HepG2 (cell line): Measurements from ENCODE around the gene SCUBE2. TPM values are rescaled to one million over a fixed set of nuclear protein-coding genes. Genes with fewer than 3 reads are reported as not detected.

ENCODE experiments used
- AGO1 ChIP-seq: fragments of 200-400 bp; formaldehyde crosslinking; IDR thresholded peaks from 2 replicates; pipeline ENCODE4 v1.6.1; 2017; ENCODE audit warnings: mild to moderate bottlenecking, low read depth, low read length, moderate library complexity; ENCODE audit not compliant: poor library complexity, severe bottlenecking
- ARID5B ChIP-seq: IDR thresholded peaks from 2 replicates; pipeline ENCODE4 v1.4.0; 2020; ENCODE audit warnings: mild to moderate bottlenecking, missing genetic modification reagents
- DMAP1 ChIP-seq: IDR thresholded peaks from 2 replicates; pipeline ENCODE4 v1.6.1; 2016
- E2F2 ChIP-seq: sonication (generic); formaldehyde crosslinking; IDR thresholded peaks from 2 replicates; pipeline ENCODE4 v1.4.0; 2020; ENCODE audit warnings: missing genetic modification reagents, borderline replicate concordance
- ELF1 ChIP-seq: sonication (generic); formaldehyde crosslinking; IDR thresholded peaks from 2 replicates; pipeline ENCODE4 v1.4.0; 2020; ENCODE audit warnings: missing genetic modification reagents
- FOXA1 ChIP-seq, 2 experiments: fragments of 450-650 bp in 1 of 2; sonication (generic) in 1 of 2; formaldehyde crosslinking in 1 of 2; IDR thresholded peaks; 2 replicates each; pipeline versions ENCODE4 v1.4.0 to v1.6.1; 2016 to 2020; ENCODE audit warnings: missing genetic modification reagents in 1 of 2
- GLMP ChIP-seq: sonication (generic); formaldehyde crosslinking; IDR thresholded peaks from 2 replicates; pipeline ENCODE4 v1.9.0; 2021; ENCODE audit warnings: missing genetic modification reagents, mild to moderate bottlenecking, borderline replicate concordance
- GTF2F1 ChIP-seq: fragments of 150-350 bp; IDR thresholded peaks from 2 replicates; pipeline ENCODE4 v1.6.1; 2014; ENCODE audit warnings: low read length
- HDAC1 ChIP-seq: sonication (generic); formaldehyde crosslinking; IDR thresholded peaks from 2 replicates; pipeline ENCODE4 v1.5.1; 2020; ENCODE audit warnings: mild to moderate bottlenecking, missing genetic modification reagents
- HDAC2 ChIP-seq: sonication (generic); formaldehyde crosslinking; IDR thresholded peaks from 2 replicates; pipeline ENCODE4 v1.4.0; 2020; ENCODE audit warnings: missing genetic modification reagents
- HOMEZ ChIP-seq: IDR thresholded peaks from 2 replicates; pipeline ENCODE4 v1.6.1; 2016; ENCODE audit warnings: low read depth
- HOXA9 ChIP-seq: sonication (generic); formaldehyde crosslinking; IDR thresholded peaks from 2 replicates; pipeline ENCODE4 v1.8.1; 2022; ENCODE audit warnings: missing genetic modification reagents, mild to moderate bottlenecking, moderate library complexity, borderline replicate concordance
- KDM6A ChIP-seq: IDR thresholded peaks from 2 replicates; pipeline ENCODE4 v1.6.1; 2016; ENCODE audit warnings: low read depth
- MBD4 ChIP-seq: IDR thresholded peaks from 2 replicates; pipeline ENCODE4 v1.6.1; 2012; ENCODE audit warnings: low read length, inconsistent platforms, borderline replicate concordance
- MED1 ChIP-seq: sonication (generic); formaldehyde crosslinking; IDR thresholded peaks from 2 replicates; pipeline ENCODE4 v1.4.0; 2020; ENCODE audit warnings: missing genetic modification reagents
- MIXL1 ChIP-seq: IDR thresholded peaks from 2 replicates; pipeline ENCODE4 v1.6.1; 2016
- STAT5B ChIP-seq: sonication (generic); formaldehyde crosslinking; IDR thresholded peaks from 2 replicates; pipeline ENCODE4 v1.4.0; 2020; ENCODE audit warnings: missing genetic modification reagents
- TOE1 ChIP-seq: sonication (generic); formaldehyde crosslinking; IDR thresholded peaks from 2 replicates; pipeline ENCODE4 v1.4.0; 2020; ENCODE audit warnings: mild to moderate bottlenecking, missing genetic modification reagents
- ZBTB14 ChIP-seq: sonication (generic); formaldehyde crosslinking; IDR thresholded peaks from 2 replicates; pipeline ENCODE4 v1.4.0; 2020; ENCODE audit warnings: missing genetic modification reagents
- ZNF331 ChIP-seq: sonication (generic); formaldehyde crosslinking; IDR thresholded peaks from 2 replicates; pipeline ENCODE4 v1.4.0; 2020; ENCODE audit warnings: missing genetic modification reagents
- ZNF34 ChIP-seq: sonication (generic); formaldehyde crosslinking; IDR thresholded peaks from 2 replicates; pipeline ENCODE4 v1.4.0; 2020; ENCODE audit warnings: mild to moderate bottlenecking, missing genetic modification reagents, borderline replicate concordance
- ZNF446 ChIP-seq: sonication (generic); formaldehyde crosslinking; IDR thresholded peaks from 2 replicates; pipeline ENCODE4 v1.5.0; 2020; ENCODE audit warnings: mild to moderate bottlenecking, missing genetic modification reagents
- ZNF562 ChIP-seq: sonication (generic); formaldehyde crosslinking; IDR thresholded peaks from 2 replicates; pipeline ENCODE4 v1.8.0; 2022; ENCODE audit warnings: missing genetic modification reagents, borderline replicate concordance
- polyA plus RNA-seq, 8 experiments: library from polyadenylated mRNA; depleted of rRNA in 3 of 8; stranded (reverse) in 7 of 8; unstranded in 1 of 8; fragments of >200 nt; fragmentation: Illumina TruSeq in 4 of 8; extraction: Trizol in 4 of 8; gene quantifications; 2 replicates each; pipeline versions ENCODE4 v1.2.1 to v1.2.3, GENCODE V29; 2011 to 2016; ENCODE audit warnings: low read depth in 4 of 8, missing spikeins in 1 of 8, mixed read lengths in 1 of 8; ENCODE audit not compliant: insufficient read depth in 1 of 8
- total RNA-seq, 5 experiments: library from RNA; depleted of rRNA; stranded (reverse); fragments of >200 nt; fragmentation: Illumina TruSeq; extraction: Trizol; gene quantifications; 2 replicates each; pipeline ENCODE4 v1.2.3, GENCODE V29; 2016; ENCODE audit warnings: low read depth in 1 of 5

The SCUBE2 gene
- total and polyA plus RNA-seq, 2 of the 13 experiments (the other 11 are each of a cell fraction or from before 2014, with no cell fraction given): 0.09 TPM; not detected in 1

- TF ChIP-seq ARID5B (peak; percentile 42), ZNF446 (no peak), HOMEZ (CRISPR knock-in tag) (peak; percentile 77; the same call in 1 of the 2 replicates), HDAC1 (CRISPR knock-in tag) (no peak), TOE1 (CRISPR knock-in tag) (no peak), AGO1 (no peak), ELF1 (CRISPR knock-in tag) (no peak), FOXA1 (IDR thresholded peaks at IDR 0.05) (no peak), FOXA1 (CRISPR knock-in tag; IDR thresholded peaks at IDR 0.05) (peak; percentile 46; the same call in 1 of the 2 replicates), HDAC2 (no peak), KDM6A (CRISPR knock-in tag) (0 out of 2 replicates have a peak, but pooled peaks have one; percentile 45), E2F2 (no peak), MIXL1 (CRISPR knock-in tag) (no peak), ZNF562 (CRISPR knock-in tag) (no peak), ZNF34 (CRISPR knock-in tag) (no peak), DMAP1 (CRISPR knock-in tag) (no peak), ZNF331 (CRISPR knock-in tag) (no peak), GTF2F1 (no peak), MBD4 (no peak), STAT5B (CRISPR knock-in tag) (no peak), HOXA9 (CRISPR knock-in tag) (no peak), ZBTB14 (CRISPR knock-in tag) (no peak), GLMP (no peak), MED1 (CRISPR knock-in tag) (0 out of 2 replicates have a peak, but pooled peaks have one; percentile 35)
Observed at GRCh38 chr11:8985462-8985861, 105.9 kb downstream of the SCUBE2 start (continued).
